Hepatic stellate cell (primary cell): ENCODE results near the gene IFT122.
"Not testable (repeated sequence)": the region's sequence is repeated elsewhere in the genome, so short reads cannot be mapped to it uniquely, and the experiment has no call there.

Source experiments
- DNase-seq: peaks from one replicate; pipeline ENCODE4 v3.0.0; 2011; ENCODE audit warnings: low spot score

IFT122 gene

DNA sequence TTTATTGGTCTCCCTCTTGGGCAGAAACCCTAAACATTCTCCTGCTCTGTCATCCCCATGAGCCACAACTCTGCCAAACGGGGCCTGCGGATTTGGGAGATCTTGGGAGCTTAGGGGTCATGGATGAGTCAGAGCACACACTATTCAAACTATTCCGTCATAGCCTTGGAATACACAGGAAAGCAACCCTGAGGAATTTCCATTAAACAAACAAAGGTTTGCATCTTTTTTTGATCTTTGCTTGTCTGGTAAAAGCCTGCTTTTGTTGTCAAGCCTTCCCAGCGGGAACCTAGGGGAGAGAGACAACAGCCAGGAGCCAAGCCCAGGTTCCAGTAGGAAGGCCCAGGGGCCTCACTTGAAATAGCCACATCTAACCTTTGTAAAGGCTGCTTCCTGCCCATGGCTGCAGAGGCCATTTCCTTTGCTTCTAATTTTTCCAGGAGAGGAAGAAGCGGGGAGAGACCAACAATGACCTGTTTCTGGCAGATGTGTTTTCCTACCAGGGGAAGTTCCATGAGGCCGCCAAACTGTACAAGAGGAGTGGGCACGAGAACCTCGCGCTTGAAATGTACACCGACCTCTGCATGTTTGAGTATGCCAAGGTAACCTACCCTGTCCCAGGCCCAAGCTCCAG, 55.1 kb downstream of the IFT122 start:
- DNase-seq: not testable (repeated sequence)

DNA sequence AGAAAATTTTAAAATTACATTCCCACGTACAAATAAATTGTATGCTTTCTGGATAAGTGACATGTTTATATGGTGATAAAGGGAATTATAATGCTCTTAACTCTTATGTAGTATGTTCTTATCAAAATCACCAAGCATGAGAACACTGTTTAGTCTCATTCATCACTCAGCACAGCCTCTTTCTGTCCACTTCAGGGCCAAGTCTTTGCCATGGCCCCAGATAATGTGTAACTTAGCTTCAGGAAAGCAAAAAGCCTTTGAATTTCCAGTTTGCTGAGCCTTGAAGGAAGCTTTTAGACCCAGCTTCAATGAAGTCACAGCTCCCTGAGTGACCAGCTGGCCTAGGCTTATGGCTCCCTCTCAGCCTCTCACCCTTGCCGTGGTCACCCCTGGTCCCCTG, 57.9 kb downstream of the IFT122 start:
- DNase-seq: not testable (repeated sequence)

DNA sequence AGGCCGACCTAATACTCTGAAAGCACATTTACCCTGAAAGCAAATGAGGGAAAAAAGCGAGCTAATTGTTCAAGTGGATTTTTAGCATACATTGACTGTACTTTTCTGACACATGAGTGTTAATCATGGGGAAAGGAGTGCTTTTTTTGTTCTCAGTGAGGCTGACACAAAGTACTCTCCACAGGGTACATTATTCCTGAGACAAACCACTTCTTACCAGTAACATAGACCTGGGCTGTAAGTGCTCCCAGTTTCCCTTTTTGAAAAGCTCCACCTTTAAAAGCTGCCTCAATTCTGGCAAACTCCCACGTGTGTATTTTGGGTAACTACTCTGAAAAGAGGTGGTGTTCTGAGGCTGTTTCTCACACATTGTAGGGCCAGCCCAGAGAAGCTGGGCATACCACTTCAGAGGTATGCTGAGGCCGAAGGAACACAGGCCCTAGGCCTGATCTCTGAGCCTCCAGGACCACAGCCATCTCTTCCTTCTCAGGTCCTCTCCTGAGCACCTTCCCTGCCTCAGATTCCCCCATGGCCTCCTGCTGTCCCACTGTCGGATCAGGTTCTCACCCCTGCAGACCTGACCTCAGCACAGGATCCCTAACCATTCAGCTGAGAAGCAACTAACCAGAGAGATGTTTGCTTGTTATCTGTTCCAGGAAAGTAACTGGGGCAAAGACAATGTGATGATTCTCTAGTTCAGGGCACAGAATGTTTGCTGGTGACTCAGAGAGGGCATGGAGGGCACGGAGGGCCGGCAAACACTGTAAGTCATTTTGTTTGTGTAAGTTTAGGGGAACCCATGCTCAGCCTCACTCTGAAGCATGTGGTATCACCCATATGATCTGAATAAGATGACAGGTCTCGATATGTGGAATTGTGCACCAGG, 58.8 kb downstream of the IFT122 start:
- not testable (repeated sequence) for DNase-seq

DNA sequence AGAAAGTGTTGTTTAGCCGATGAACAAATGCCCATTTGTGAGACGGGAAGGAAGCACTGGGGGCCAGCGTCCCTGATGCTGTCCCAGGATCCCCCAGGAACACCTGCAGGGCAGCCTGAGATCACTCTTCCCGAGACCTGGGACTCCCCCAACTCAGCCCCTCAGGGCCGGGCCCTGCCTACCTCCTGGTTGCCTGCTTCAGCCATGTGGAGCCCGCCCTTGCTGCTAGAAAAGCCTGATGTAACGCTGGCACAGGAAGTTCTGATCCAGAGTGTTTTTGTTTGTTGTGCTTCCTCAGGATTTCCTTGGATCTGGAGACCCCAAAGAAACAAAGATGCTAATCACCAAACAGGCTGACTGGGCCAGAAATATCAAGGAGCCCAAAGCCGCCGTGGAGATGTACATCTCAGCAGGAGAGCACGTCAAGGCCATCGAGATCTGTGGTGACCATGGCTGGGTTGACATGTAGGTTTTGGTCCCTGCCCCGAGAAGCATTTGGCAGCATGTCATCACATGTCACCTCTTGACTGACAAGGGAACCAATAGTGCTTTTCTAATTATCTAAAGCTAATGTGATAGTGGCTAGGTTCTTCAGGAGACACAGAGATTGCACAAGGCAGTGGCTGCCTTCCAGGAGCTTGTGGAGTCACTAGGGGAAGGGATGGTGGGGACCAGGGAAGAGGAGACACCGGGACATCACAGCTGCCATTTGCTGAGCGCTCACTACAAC, 59.7 kb downstream of the IFT122 start:
- not testable (repeated sequence) for DNase-seq

DNA sequence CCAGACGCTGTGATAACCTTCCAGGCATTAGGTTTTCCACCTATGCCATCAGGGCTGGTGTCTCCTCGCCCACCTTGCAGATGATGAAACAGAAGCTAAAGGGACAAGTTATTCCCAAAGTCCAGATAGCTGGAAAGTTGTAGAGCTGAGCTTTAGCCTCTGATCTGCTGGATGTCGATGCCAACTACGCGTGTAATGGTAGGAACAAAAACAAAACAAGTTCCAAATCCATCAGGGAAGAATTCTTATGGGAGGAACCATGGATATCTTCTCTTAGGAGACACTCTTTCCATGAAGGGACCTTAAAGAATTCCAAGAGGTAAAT, 60.3 kb downstream of the IFT122 start:
- DNase-seq: no peak

DNA sequence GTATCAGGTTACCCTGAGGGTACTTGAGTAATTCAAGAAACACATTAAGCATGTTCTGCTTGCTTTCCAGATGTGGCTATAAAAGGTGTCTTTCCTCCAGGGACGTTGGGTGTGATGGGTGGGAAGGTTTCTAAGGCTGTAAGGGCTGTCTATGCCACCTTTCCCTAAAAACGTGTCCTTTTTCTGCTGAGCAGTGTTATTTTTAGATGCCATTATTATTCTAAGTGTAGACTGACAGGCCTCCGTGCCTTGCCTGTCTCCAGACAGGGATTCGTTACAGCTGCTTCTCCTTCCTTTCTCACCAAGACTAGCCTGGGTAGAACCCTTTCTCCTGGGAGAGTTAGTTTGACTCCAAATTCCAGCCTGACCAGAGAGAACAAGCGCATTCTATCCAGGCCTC, 61.6 kb downstream of the IFT122 start:
- DNase-seq: no peak

DNA sequence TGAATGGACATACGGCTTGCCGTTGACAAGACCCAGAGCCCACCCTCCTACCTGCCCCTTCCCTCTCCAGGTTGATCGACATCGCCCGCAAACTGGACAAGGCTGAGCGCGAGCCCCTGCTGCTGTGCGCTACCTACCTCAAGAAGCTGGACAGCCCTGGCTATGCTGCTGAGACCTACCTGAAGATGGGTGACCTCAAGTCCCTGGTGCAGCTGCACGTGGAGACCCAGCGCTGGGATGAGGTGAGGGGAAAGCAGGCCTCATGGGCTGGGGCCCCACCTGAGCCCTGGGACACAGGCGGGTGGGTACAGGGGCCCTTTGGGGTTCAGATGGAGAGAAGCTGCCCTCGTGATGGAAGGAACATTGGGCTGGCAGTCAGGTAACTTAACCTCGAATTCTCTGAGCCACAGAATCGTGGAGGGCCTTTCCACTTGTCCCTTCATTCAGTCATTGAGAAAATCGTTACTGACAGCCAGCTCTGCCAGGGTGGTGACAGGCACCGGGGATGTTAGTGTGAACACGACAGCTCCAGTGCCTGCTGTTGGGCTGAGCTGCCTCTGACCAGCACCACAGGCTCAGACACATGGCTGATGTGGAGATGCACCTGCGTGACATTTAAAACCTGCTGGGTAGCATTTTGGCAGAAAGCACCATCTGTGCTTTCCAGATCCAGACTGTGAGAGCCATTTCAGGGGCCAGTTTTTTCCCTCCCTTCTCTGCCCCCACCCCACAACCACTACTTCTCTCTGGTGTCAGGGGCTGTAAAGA, 62.8 kb downstream of the IFT122 start:
- no peak for DNase-seq

DNA sequence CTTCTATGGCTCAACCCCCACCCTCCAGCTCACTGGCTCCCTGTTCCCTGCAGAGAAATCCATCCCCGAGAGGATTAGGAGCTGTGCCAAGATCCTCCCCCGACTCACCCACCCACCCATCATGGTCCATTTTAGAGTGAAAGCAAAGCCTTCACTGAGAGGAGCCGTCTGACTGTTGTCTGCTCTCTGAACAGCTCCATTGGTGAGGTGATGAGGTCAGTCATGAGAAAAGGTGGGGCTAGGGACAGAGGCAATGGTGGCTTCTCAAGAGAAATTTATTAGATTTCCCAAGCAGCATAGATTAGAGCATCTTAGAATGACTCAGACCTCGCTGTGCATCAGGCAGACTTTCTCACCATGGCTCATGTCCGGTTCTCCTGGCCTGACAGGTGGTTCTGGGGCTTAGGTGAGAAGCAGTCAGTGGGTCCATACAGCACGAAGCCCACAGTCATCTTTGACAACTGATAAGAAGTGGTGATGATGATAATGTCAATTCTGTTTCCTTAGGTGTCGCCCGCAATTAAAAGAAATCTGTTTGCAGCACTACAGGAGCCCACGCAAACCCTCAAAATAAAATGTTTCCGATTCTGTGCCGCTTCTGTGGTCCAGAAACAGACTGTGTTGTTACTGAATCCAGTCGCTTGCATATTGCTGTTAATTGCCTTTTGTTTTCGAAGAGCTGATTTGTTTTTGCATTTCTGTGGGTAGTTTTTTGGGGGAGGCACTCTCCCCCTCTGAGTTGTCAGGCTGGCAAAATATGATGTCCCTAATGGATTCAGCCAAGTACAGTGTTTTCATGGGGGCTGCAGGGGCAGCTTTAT, 63.7 kb downstream of the IFT122 start:
- DNase-seq: no peak

DNA sequence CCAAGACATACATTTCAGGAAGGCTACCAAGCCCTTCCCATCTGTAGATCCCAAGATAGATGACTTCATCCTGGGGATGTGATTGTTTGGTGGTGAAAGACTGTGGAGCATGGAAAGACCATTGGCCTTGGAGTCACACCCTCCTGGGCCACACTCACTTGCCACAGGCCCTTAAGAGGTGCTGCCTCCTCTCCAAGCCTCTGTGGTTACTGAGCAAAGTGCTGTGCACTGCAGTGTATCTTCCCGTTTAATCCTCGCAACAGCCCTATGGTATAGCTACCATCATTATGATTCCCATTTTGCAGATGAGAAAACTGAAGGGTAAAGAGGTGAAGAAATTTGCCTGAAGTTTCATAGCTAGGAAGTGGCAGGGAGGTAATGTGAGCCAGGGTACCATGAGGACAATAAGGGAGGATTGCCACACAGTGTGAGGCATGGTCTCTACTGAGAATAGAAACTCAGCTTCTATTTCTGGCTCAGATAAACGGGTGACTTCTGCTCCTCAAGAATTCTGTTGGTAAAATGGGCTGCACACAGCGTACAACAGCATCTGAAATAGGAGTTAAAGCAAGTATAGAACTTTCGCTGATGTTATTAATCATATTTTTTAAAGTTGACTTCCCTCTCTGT, 64.6 kb downstream of the IFT122 start:
- DNase-seq: no peak

DNA sequence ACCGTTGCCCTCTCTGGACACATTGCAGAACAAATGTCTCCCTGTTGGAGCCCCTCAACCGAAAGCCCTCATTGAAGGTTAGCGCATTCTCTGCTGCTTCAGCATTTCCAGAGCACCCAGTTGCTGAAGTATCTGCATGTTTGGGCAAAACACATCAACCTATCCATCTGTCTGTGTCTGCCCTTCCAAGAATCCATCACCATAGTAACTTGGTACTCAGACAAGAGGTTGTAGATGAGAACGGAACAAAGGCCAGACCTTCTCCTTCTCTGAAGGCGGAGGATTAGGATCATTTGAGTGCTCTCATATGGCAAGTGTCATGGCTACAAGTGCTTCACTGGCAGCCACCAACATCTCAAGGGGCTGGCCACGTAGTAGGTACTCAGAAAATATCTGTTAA, 65.3 kb downstream of the IFT122 start:
- no peak for DNase-seq

DNA sequence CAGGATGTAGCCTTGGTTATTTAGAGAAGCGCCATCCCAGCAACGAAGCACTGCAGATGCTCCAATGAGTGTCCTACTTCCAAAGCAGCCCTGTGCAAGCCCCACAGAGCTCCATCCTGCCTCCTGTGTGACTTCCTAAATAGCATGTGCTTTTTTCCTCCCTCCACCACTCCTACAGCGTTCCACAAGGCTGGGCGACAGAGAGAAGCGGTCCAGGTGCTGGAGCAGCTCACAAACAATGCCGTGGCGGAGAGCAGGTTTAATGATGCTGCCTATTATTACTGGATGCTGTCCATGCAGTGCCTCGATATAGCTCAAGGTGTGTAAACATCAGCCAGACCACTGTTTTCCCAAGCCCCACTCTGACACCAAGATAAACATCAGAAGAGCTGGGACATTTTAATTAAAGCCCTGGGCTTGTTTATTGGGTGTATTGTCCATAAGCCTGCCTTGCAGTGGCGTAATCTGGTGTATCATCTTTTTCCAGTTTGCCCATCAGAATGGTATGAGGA, 66.3 kb downstream of the IFT122 start:
- no peak for DNase-seq

DNA sequence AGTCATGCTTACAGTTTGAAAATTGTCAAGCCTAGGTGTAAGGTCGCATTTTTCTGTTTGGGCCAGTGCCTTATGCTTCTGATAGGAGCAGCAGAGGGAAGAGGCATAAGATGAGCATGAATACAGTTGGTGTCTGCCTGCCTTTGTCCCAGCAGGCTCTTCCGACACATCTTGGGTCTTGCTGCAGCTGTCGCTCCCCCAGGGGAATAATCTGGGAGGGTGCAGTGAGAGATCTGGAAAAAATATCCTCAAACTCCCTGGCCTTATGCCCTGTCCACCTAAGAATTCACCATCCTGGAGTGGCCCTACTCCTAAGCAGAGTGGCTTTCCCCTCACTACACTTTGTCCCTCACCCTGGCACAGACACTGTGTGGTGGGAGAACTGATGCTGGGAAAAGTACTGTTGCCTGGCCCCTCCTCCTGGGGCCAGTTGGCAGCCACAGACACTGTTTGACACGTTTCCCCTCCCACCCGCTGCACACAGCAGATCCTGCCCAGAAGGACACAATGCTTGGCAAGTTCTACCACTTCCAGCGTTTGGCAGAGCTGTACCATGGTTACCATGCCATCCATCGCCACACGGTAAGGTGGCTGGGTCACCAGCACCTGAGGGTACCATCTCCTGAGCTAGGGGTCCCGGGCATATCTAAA, 67.3 kb downstream of the IFT122 start:
- DNase-seq: no peak

DNA sequence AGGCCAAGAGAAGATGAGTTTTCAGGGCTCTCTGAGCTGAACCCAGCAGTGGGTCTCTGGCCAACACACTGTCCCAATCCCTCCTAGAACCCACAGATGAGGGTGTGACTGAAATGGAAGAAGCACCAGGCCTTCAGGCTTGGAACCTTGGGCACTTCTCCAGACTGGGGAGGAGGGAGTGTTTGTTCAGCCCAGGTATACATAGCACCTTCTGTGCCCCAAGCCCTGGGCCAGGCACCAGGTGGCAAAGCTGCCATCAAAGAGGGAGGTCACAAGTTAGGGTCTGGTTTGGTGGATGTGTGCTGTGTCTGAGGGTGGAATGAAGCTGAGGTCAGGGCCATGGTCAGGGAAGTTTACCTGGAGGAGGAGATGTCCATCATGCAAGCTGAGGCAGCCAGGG, 72.6 kb downstream of the IFT122 start:
- no peak for DNase-seq

DNA sequence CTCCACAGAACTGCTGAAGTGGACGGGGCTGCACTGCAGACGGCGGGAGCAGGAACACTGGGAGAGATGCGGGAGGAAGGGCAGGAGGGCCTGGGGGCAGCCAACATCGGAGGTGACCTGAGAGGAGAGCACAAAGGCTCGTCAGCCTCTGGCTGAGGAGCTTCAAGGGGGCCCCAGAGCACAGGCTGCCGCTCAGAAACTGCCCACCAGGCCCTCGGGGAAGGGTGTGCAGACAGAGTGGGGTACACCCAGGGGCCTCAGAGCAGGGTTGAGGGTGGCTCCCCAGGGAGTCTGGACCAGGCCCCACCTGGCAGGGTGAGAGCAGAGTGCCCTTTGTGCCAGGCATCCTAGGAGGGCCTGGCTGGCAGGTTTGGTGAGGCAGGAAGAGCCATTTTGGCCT, 73.7 kb downstream of the IFT122 start:
- DNase-seq: no peak

DNA sequence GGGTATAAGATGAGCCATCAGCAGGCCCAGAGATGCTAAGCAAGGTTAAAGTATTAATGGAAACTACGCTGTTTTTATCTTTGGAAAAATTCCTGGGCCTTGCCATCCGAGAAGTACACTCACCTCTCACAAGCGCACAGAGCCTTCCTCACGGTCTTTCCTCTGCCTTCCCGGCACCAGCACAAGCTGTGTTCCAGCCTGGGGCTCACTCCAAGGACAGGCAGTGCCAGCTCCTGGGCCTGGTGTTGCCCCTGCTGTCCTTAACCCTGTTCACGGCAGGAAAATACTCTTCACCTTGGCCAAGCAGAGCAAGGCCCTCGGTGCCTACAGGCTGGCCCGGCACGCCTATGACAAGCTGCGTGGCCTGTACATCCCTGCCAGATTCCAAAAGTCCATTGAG, 74.1 kb downstream of the IFT122 start:
- DNase-seq: no peak

DNA sequence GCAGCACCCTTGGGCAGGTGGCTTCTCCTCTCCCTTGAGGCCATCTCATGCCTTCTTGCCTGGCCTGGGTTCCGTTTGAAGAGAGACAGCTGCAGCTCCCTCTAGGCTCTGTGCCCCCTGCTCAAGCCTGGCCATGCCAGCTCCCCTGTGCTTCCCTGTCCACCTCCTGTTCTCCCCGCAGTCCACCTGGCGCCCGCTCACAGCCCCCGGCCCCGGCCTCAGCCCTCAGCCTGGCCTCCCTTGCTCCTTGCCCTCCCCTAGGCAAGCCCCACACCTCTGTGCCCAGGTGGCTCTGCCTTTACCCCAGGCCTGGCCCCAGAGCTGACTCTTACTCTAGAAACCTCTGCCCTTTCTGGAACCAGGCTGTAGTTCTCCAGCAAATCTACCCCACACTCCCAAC, 74.5 kb downstream of the IFT122 start:
- no peak for DNase-seq

DNA sequence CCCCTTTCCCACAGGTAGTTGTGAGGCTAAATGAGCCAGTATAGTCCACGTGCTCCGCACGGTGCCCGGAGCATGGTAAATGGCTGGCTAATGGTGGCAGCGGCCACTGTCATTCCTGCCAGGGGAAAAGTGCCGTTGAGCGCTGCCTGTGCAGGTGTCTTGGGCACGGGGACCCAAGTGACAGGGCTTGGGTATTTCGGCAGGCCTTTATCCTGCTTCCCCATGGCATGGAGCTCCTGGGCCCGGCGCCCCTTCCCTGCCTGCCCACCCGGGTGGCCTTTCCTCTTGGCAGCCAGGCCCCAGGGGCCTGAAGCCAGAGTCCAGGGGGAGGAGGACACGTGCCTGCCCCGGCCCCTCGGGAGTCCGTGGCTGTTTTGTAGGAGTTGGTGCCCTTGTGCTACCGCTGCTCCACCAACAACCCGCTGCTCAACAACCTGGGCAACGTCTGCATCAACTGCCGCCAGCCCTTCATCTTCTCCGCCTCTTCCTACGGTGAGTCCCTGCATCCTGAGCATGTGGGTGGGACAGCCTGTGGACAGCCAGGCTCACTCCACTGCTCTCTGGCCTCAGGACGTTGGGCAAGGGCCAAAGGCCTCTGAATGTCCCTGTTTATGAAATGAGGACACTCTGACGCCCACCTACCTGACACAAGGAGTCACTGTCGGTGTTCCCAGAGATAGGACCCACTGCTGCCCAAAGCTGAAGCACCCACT, 75.2 kb downstream of the IFT122 start:
- DNase-seq: not testable (repeated sequence)

DNA sequence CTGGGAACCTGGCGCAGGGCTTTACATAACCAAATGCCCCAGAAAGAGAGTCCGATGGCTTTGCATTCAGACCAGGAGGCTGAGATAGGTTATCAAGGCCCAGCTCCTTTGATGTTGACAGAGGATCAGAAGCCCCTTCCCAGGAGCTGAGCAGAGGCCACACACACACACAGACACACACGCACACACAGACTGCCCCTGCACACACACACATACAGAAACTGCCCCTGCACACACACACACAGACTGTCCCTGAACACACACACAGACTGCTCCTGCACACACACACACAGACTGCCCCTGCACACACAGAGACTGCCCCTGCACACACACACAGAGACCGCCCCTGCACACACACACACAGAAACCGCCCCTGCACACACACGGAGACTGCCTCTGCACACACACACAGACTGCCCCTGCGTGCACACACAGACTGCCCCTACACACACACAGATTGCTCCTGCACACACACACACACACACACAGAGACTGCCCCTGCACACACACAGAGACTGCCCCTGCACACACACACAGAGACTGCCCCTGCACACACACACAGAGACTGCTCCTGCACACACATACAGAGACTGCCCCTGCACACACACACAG, 75.9 kb downstream of the IFT122 start:
- not testable (repeated sequence) for DNase-seq

DNA sequence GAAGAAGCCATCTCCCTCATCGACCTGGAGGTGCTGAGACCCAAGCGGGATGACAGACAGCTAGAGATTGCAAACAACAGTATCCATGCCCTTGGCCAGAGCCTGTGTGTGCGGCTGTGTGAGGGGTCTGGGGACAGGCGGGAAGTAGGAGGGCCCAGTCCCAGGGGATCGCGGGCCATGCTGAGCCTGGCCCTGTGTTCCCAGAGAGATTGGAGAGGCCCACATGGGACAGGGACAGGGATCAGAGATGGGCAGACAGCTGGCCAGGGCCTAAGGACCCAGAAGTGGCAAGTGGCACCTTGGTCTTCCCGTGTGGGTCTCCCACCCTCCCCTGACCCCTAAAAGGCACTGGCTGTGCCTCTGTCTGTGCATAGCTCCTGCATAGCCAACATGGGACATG, 77.5 kb downstream of the IFT122 start:
- DNase-seq: no peak
